ENCODE data around the gene MYOCD. TPM values are rescaled to one million over a fixed set of nuclear protein-coding genes. Genes with fewer than 3 reads are reported as not detected.

MYOCD gene
- total and polyA plus RNA-seq, 2 experiments from 2014 or later = 2.2 to 8.4 TPM

- no peaks in the 10 kb centered on the region for H3K9me3 ChIP-seq (ENCODE audit: low read depth)
- DNase-seq (ENCODE audit: low spot score) = no peak
- H3K36me3 ChIP-seq (replicated peaks; ENCODE audit: insufficient read depth, low read depth) = no peaks in the 10 kb centered on the region
- no peaks in the 10 kb centered on the region for H3K27me3 ChIP-seq
- peaks cover 10% of the 10 kb centered on the region for H3K4me1 ChIP-seq (ENCODE audit: insufficient read depth)
- WGBS (ENCODE audit: low lambda C conversion rate, missing lambda C conversion rate) = 79% methylated on average over 6 of the region's 6 CpGs
- no peak overlapping the region for H2AFZ ChIP-seq
- no peaks in the 10 kb centered on the region for H3K9me2 ChIP-seq (replicated peaks; ENCODE audit: insufficient read depth)
- no peak overlapping the region for H3K4me2 ChIP-seq
- H4K20me1 ChIP-seq (ENCODE audit: insufficient read depth, poor library complexity, severe bottlenecking) = no peaks in the 10 kb centered on the region
- TF ChIP-seq EZH2phosphoT487 (IDR thresholded peaks at IDR 0.05; ENCODE audit: low read depth, severe bottlenecking, unreplicated experiment) (no peak), CTCF (IDR thresholded peaks at IDR 0.05; ENCODE audit: poor library complexity) (no peak), EZH2 (IDR thresholded peaks at IDR 0.05; ENCODE audit: borderline replicate concordance) (no peak)
- no peaks in the 10 kb centered on the region for H3K79me2 ChIP-seq
- H3K4me3 ChIP-seq = no peak overlapping the region
- no peak overlapping the region for H3K27ac ChIP-seq
These were observed 18.8 kb upstream of the MYOCD start for GRCh38 chr17:12646761-12647422.

GRCh38 chr17:12648498-12648897 lies 17.2 kb upstream of the MYOCD start:
- no peaks in the 10 kb centered on the region for H4K20me1 ChIP-seq (ENCODE audit: insufficient read depth, poor library complexity, severe bottlenecking)
- H3K79me2 ChIP-seq = no peaks in the 10 kb centered on the region
- no peaks in the 10 kb centered on the region for H3K36me3 ChIP-seq (replicated peaks; ENCODE audit: insufficient read depth, low read depth)
- H3K27me3 ChIP-seq = no peaks in the 10 kb centered on the region
- no peaks in the 10 kb centered on the region for H3K9me3 ChIP-seq (ENCODE audit: low read depth)
- no peak overlapping the region for H2AFZ ChIP-seq
- no peak overlapping the region for H3K4me2 ChIP-seq
- no peak overlapping the region for H3K27ac ChIP-seq
- H3K9me2 ChIP-seq (replicated peaks; ENCODE audit: insufficient read depth) = no peaks in the 10 kb centered on the region
- peaks cover 4% of the 10 kb centered on the region for H3K4me1 ChIP-seq (ENCODE audit: insufficient read depth)
- TF ChIP-seq EZH2phosphoT487 (IDR thresholded peaks at IDR 0.05; ENCODE audit: low read depth, severe bottlenecking, unreplicated experiment) = no peak
- no peak for DNase-seq (ENCODE audit: low spot score)
- no peak overlapping the region for H3K4me3 ChIP-seq
- 94% methylated on average over 3 of the region's 3 CpGs for WGBS (ENCODE audit: low lambda C conversion rate, missing lambda C conversion rate)

GRCh38 chr17:12655936-12656335 lies 9.8 kb upstream of the MYOCD start:
- Histone ChIP-seq H4K20me1 (ENCODE audit: insufficient read depth, poor library complexity, severe bottlenecking) (no peaks in the 10 kb centered on the region), H3K9me3 (ENCODE audit: low read depth) (no peaks in the 10 kb centered on the region), H2AFZ (no peak overlapping the region), H3K4me3 (no peak overlapping the region), H3K27me3 (no peaks in the 10 kb centered on the region), H3K27ac (no peak overlapping the region), H3K9me2 (replicated peaks; ENCODE audit: insufficient read depth) (no peaks in the 10 kb centered on the region), H3K36me3 (replicated peaks; ENCODE audit: insufficient read depth, low read depth) (no peaks in the 10 kb centered on the region), H3K4me2 (no peak overlapping the region), H3K4me1 (ENCODE audit: insufficient read depth) (no peaks in the 10 kb centered on the region), H3K79me2 (no peaks in the 10 kb centered on the region)
- DNase-seq (ENCODE audit: low spot score) = no peak
- no peak for TF ChIP-seq CTCF (IDR thresholded peaks at IDR 0.05; ENCODE audit: poor library complexity)
- no peak for TF ChIP-seq EZH2phosphoT487 (IDR thresholded peaks at IDR 0.05; ENCODE audit: low read depth, severe bottlenecking, unreplicated experiment)
- TF ChIP-seq EZH2 (IDR thresholded peaks at IDR 0.05; ENCODE audit: borderline replicate concordance) = no peak
- WGBS (ENCODE audit: low lambda C conversion rate, missing lambda C conversion rate) = 95% methylated on average over 4 of the region's 4 CpGs

GRCh38 chr17:12656354-12656753 lies 9.3 kb upstream of the MYOCD start:
- no peaks in the 10 kb centered on the region for H3K27me3 ChIP-seq
- H3K4me3 ChIP-seq = no peak overlapping the region
- TF ChIP-seq CTCF (IDR thresholded peaks at IDR 0.05; ENCODE audit: poor library complexity) (no peak), EZH2 (IDR thresholded peaks at IDR 0.05; ENCODE audit: borderline replicate concordance) (no peak), EZH2phosphoT487 (IDR thresholded peaks at IDR 0.05; ENCODE audit: low read depth, severe bottlenecking, unreplicated experiment) (no peak)
- no peaks in the 10 kb centered on the region for H3K79me2 ChIP-seq
- H3K27ac ChIP-seq = no peak overlapping the region
- no peaks in the 10 kb centered on the region for H4K20me1 ChIP-seq (ENCODE audit: insufficient read depth, poor library complexity, severe bottlenecking)
- no peak overlapping the region for H2AFZ ChIP-seq
- 82% methylated on average over 2 of the region's 2 CpGs for WGBS (ENCODE audit: low lambda C conversion rate, missing lambda C conversion rate)
- no peaks in the 10 kb centered on the region for H3K4me1 ChIP-seq (ENCODE audit: insufficient read depth)
- no peaks in the 10 kb centered on the region for H3K9me2 ChIP-seq (replicated peaks; ENCODE audit: insufficient read depth)
- H3K36me3 ChIP-seq (replicated peaks; ENCODE audit: insufficient read depth, low read depth) = no peaks in the 10 kb centered on the region
- H3K4me2 ChIP-seq = no peak overlapping the region
- no peak for DNase-seq (ENCODE audit: low spot score)
- H3K9me3 ChIP-seq (ENCODE audit: low read depth) = no peaks in the 10 kb centered on the region
